Aorta (tissue), 5 donors: ENCODE results near the gene OLIG1. TPM values are rescaled to one million over a fixed set of nuclear protein-coding genes. Genes with fewer than 3 reads are reported as not detected.
A peak's percentile ranks its signal among the peaks of the same experiment; 100 is the strongest.

Experiments
- ATAC-seq: fragments of 200-7000 bp; cut with Tn5 transposase; one replicate; pipeline ENCODE4 v1.9.1; 2022; ENCODE audit warnings: moderate library complexity; ENCODE audit not compliant: low FRiP score
- DNase-seq, 2 donors: peaks; one replicate each; pipeline ENCODE4 v3.0.0-alpha.2; 2020
- H3K27ac ChIP-seq, 2 donors: one replicate each; pipeline ENCODE4 v1.5.1; 2013; ENCODE audit warnings: low read length in 2 of 2, mild to moderate bottlenecking in 2 of 2, moderate library complexity in 2 of 2, control low read depth in 1 of 2, inconsistent platforms in 1 of 2, low read depth in 1 of 2
- H3K27me3 ChIP-seq, 2 donors: one replicate each; pipeline ENCODE4 v1.6.1; 2013; ENCODE audit warnings: control low read depth in 1 of 2, low read length in 1 of 2, mild to moderate bottlenecking in 1 of 2, moderate library complexity in 1 of 2; ENCODE audit not compliant: insufficient read depth in 2 of 2, control insufficient read depth in 1 of 2
- H3K36me3 ChIP-seq, 2 donors: one replicate each; pipeline ENCODE4 v1.6.1; 2013; ENCODE audit warnings: control low read depth in 1 of 2, low read length in 1 of 2, mild to moderate bottlenecking in 1 of 2; ENCODE audit not compliant: insufficient read depth in 2 of 2, control insufficient read depth in 1 of 2
- H3K4me1 ChIP-seq, 2 donors: one replicate each; pipeline ENCODE4 v1.6.1; 2013; ENCODE audit warnings: low read length in 2 of 2, control low read depth in 1 of 2, mild to moderate bottlenecking in 1 of 2, moderate library complexity in 1 of 2; ENCODE audit not compliant: insufficient read depth in 2 of 2, control insufficient read depth in 1 of 2
- H3K4me3 ChIP-seq, 2 donors: one replicate each; pipeline ENCODE4 v1.5.1; 2013; ENCODE audit warnings: low read length in 2 of 2, control low read depth in 1 of 2, mild to moderate bottlenecking in 1 of 2
- H3K9me3 ChIP-seq: one replicate; pipeline ENCODE4 v1.6.1; 2013; ENCODE audit warnings: mild to moderate bottlenecking, low read length; ENCODE audit not compliant: control insufficient read depth
- WGBS, 2 donors: extraction: QIAGEN DNeasy Blood & Tissue Kit; methylation state at CpG; one replicate each; pipeline ENCODE4 v1.1.7; 2013; 5-methylcytosine and 5-hydroxymethylcytosine counted together
- intact Hi-C, 2 donors: fragments of 100-400 bp; cut with DNase I; formaldehyde crosslinking; loops; one replicate each; pipeline versions ENCODE4 v1.14.2 to v1.15.0; 2022
- polyA plus RNA-seq, 2 donors: library from polyadenylated mRNA; stranded (reverse); fragments of 200-250 nt; gene quantifications; one replicate each; pipeline ENCODE4 v1.2.3, GENCODE V29; 2013
- total RNA-seq, 2 donors: library from RNA; stranded (reverse); fragmentation: NEBNext Ultra II Directional; extraction: Animal tissue kit (Norgen Biotek cat#: 25700); gene quantifications; one replicate each; pipeline ENCODE4 v1.2.1, GENCODE V29; 2021
- donor health status: healthy with polysubstance abuse.
- donor health status: Bipolar disorder and iron deficiency.
- donor health status: DM: no; HTN: no; CAD: no.
- donor health status: DM: no; HTN: no; CAD: no.
- donor health status: DM: yes; HTN: yes; CAD: no.

The OLIG1 gene
- total and polyA plus RNA-seq, 4 donors = not detected

- no peak for ATAC-seq
- no peak for DNase-seq
- H3K4me3 ChIP-seq = no peak overlapping the region
- H3K27ac ChIP-seq = no peak overlapping the region
- no peaks in the 10 kb centered on the region for H3K4me1 ChIP-seq
- no peaks in the 10 kb centered on the region for H3K9me3 ChIP-seq
- 1 to 4% methylated on average over 22 of the region's 22 CpGs for WGBS, 2 donors
- intact Hi-C loops = no loop called here
- H3K27me3 ChIP-seq = no peaks in the 10 kb centered on the region
- H3K36me3 ChIP-seq = no peaks in the 10 kb centered on the region
These were observed 44.8 kb upstream of the OLIG1 start for GRCh38 chr21:33025106-33025488.

- Histone ChIP-seq H3K27ac (no peak within 1 kb of the TSS), H3K9me3 (no peaks in the 10 kb centered on the region), H3K4me3 (no peak within 1 kb of the TSS), H3K27me3 (no peaks in the 10 kb centered on the region), H3K4me1 (no peaks in the 10 kb centered on the region), H3K36me3 (no peaks in the 10 kb centered on the region)
- ATAC-seq (no peak), DNase-seq (no peak)
- 2% methylated on average over 59 of the region's 59 CpGs for WGBS, 2 donors
- intact Hi-C loops = no loop called here
These were observed 44.2 kb upstream of the OLIG1 start, which contains the start of gene OLIG2 for GRCh38 chr21:33025489-33026442. Gene OLIG2 (plus strand): TSS chr21:33025935. CDS start chr21:33026863, 928 bp downstream.

DNA sequence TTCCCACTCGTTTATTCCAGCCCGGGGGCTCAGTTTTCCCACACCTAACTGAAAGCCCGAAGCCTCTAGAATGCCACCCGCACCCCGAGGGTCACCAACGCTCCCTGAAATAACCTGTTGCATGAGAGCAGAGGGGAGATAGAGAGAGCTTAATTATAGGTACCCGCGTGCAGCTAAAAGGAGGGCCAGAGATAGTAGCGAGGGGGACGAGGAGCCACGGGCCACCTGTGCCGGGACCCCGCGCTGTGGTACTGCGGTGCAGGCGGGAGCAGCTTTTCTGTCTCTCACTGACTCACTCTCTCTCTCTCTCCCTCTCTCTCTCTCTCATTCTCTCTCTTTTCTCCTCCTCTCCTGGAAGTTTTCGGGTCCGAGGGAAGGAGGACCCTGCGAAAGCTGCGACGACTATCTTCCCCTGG lies 43.5 kb upstream of the OLIG1 start:
- Histone ChIP-seq H3K9me3 (no peaks in the 10 kb centered on the region), H3K36me3 (no peaks in the 10 kb centered on the region), H3K4me1 (no peaks in the 10 kb centered on the region), H3K4me3 (no peak overlapping the region), H3K27ac (no peak overlapping the region), H3K27me3 (no peaks in the 10 kb centered on the region)
- intact Hi-C loops = no loop called here
- DNase-seq (no peak), ATAC-seq (no peak)
- 4 to 5% methylated on average over 18 to 21 of the region's 21 CpGs for WGBS, 2 donors

- H3K27ac ChIP-seq = no peak overlapping the region
- WGBS, 2 donors = 2 to 3% methylated on average over 54 of the region's 54 CpGs
- H3K4me3 ChIP-seq = no peak overlapping the region
- DNase-seq (peak in 1 of 2 donors; percentile 74), ATAC-seq (no peak)
- intact Hi-C loops = no loop called here
- no peaks in the 10 kb centered on the region for H3K36me3 ChIP-seq
- no peaks in the 10 kb centered on the region for H3K27me3 ChIP-seq
- no peaks in the 10 kb centered on the region for H3K4me1 ChIP-seq
- no peaks in the 10 kb centered on the region for H3K9me3 ChIP-seq
These were observed 43.0 kb upstream of the OLIG1 start for GRCh38 chr21:33026878-33027400.

DNA sequence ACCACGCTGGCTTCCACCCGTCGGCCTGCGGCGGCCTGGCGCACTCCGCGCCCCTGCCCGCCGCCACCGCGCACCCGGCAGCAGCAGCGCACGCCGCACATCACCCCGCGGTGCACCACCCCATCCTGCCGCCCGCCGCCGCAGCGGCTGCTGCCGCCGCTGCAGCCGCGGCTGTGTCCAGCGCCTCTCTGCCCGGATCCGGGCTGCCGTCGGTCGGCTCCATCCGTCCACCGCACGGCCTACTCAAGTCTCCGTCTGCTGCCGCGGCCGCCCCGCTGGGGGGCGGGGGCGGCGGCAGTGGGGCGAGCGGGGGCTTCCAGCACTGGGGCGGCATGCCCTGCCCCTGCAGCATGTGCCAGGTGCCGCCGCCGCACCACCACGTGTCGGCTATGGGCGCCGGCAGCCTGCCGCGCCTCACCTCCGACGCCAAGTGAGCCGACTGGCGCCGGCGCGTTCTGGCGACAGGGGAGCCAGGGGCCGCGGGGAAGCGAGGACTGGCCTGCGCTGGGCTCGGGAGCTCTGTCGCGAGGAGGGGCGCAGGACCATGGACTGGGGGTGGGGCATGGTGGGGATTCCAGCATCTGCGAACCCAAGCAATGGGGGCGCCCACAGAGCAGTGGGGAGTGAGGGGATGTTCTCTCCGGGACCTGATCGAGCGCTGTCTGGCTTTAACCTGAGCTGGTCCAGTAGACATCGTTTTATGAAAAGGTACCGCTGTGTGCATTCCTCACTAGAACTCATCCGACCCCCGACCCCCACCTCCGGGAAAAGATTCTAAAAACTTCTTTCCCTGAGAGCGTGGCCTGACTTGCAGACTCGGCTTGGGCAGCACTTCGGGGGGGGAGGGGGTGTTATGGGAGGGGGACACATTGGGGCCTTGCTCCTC lies 42.3 kb upstream of the OLIG1 start:
- ATAC-seq = no peak
- Histone ChIP-seq H3K4me3 (no peak overlapping the region), H3K36me3 (no peaks in the 10 kb centered on the region), H3K9me3 (no peaks in the 10 kb centered on the region), H3K27me3 (no peaks in the 10 kb centered on the region), H3K4me1 (no peaks in the 10 kb centered on the region), H3K27ac (no peak overlapping the region)
- WGBS, 2 donors = 2 to 3% methylated on average over 66 to 85 of the region's 85 CpGs
- intact Hi-C loops = no loop called here
- DNase-seq = no peak

GRCh38 chr21:33028287-33028670 lies 41.7 kb upstream of the OLIG1 start:
- Histone ChIP-seq H3K27ac (no peak overlapping the region), H3K9me3 (no peaks in the 10 kb centered on the region), H3K4me1 (no peaks in the 10 kb centered on the region), H3K36me3 (no peaks in the 10 kb centered on the region), H3K4me3 (no peak overlapping the region), H3K27me3 (no peaks in the 10 kb centered on the region)
- intact Hi-C loops = no loop called here
- ATAC-seq (no peak), DNase-seq (no peak)
- WGBS, 2 donors = 2 to 3% methylated on average over 15 of the region's 15 CpGs

- no peak for DNase-seq
- no peak overlapping the region for H3K4me3 ChIP-seq
- intact Hi-C loops = no loop called here
- no peak for ATAC-seq
- H3K27ac ChIP-seq = no peak overlapping the region
- H3K36me3 ChIP-seq = no peaks in the 10 kb centered on the region
- no peaks in the 10 kb centered on the region for H3K4me1 ChIP-seq
- 3 to 5% methylated on average over 28 of the region's 28 CpGs for WGBS, 2 donors
- H3K27me3 ChIP-seq = no peaks in the 10 kb centered on the region
- no peaks in the 10 kb centered on the region for H3K9me3 ChIP-seq
These were observed 41.1 kb upstream of the OLIG1 start for GRCh38 chr21:33028773-33029384.

DNA sequence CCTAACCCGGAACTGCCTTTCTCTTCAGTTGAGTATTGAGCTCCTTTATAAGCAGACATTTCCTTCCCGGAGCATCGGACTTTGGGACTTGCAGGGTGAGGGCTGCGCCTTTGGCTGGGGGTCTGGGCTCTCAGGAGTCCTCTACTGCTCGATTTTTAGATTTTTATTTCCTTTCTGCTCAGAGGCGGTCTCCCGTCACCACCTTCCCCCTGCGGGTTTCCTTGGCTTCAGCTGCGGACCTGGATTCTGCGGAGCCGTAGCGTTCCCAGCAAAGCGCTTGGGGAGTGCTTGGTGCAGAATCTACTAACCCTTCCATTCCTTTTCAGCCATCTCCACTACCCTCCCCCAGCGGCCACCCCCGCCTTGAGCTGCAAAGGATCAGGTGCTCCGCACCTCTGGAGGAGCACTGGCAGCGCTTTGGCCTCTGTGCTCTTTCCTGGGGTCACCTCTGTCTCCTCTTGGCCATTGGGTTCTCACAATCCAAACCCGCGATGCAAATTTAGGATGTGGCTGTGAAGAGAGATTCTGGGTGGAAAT lies 40.5 kb upstream of the OLIG1 start:
- no peak for DNase-seq
- H3K27ac ChIP-seq = no peak overlapping the region
- 6 to 8% methylated on average over 18 to 19 of the region's 19 CpGs for WGBS, 2 donors
- H3K4me3 ChIP-seq = no peak overlapping the region
- no peak for ATAC-seq
- H3K36me3 ChIP-seq = no peaks in the 10 kb centered on the region
- no peaks in the 10 kb centered on the region for H3K9me3 ChIP-seq
- intact Hi-C loops = no loop called here
- no peaks in the 10 kb centered on the region for H3K27me3 ChIP-seq
- H3K4me1 ChIP-seq = no peaks in the 10 kb centered on the region
